GM23248 (cell line): ENCODE results near the gene KLHL28. TPM values are rescaled to one million over a fixed set of nuclear protein-coding genes. Genes with fewer than 3 reads are reported as not detected.

Experiments used
- DNase-seq: peaks from one replicate; pipeline ENCODE4 v3.0.0-alpha.2; 2015
- H2AFZ ChIP-seq: fragments of 200-600 bp; sonication (generic); 2 replicates; pipeline ENCODE4 v1.6.1; 2016; ENCODE audit warnings: antibody characterized with exemption
- H3F3A ChIP-seq: fragments of 200-600 bp; sonication (generic); 2 replicates; pipeline ENCODE4 v1.6.1; 2016; ENCODE audit warnings: mild to moderate bottlenecking, antibody characterized with exemption, mixed run types; ENCODE audit not compliant: insufficient read depth
- H3K27ac ChIP-seq: fragments of 200-600 bp; sonication (generic); 2 replicates; pipeline ENCODE4 v1.5.1; 2016; ENCODE audit warnings: mild to moderate bottlenecking
- H3K27me3 ChIP-seq: fragments of 200-600 bp; sonication (generic); replicated peaks from 2 replicates; pipeline ENCODE4 v1.6.1; 2016; ENCODE audit warnings: mild to moderate bottlenecking; ENCODE audit not compliant: insufficient read depth
- H3K36me3 ChIP-seq: fragments of 200-600 bp; sonication (generic); 2 replicates; pipeline ENCODE4 v1.6.1; 2016; ENCODE audit warnings: low read depth, mild to moderate bottlenecking
- H3K4me1 ChIP-seq: fragments of 200-600 bp; sonication (generic); 2 replicates; pipeline ENCODE4 v1.6.1; 2016; ENCODE audit warnings: mild to moderate bottlenecking; ENCODE audit not compliant: insufficient read depth
- H3K4me2 ChIP-seq: fragments of 200-600 bp; sonication (generic); one replicate; pipeline ENCODE4 v1.6.1; 2016; ENCODE audit warnings: mild to moderate bottlenecking; ENCODE audit not compliant: unreplicated experiment
- H3K4me3 ChIP-seq: fragments of 200-600 bp; sonication (generic); 2 replicates; pipeline ENCODE4 v1.5.1; 2016; ENCODE audit warnings: mild to moderate bottlenecking
- H3K79me2 ChIP-seq: fragments of 200-600 bp; sonication (generic); 2 replicates; pipeline ENCODE4 v1.6.1; 2016; ENCODE audit warnings: mild to moderate bottlenecking; ENCODE audit not compliant: insufficient read depth
- H3K9ac ChIP-seq: fragments of 200-600 bp; sonication (generic); 2 replicates; pipeline ENCODE4 v1.6.1; 2016; ENCODE audit warnings: mild to moderate bottlenecking
- H3K9me2 ChIP-seq: fragments of 200-600 bp; sonication (generic); 2 replicates; pipeline ENCODE4 v1.6.1; 2016; ENCODE audit warnings: mixed run types, mild to moderate bottlenecking, moderate library complexity; ENCODE audit not compliant: insufficient read depth
- H3K9me3 ChIP-seq: fragments of 200-600 bp; sonication (generic); one replicate; pipeline ENCODE4 v1.6.1; 2017; ENCODE audit warnings: low read depth
- H4K20me1 ChIP-seq: fragments of 200-600 bp; sonication (generic); 2 replicates; pipeline ENCODE4 v1.6.0; 2016; ENCODE audit not compliant: insufficient read depth
- EZH2 ChIP-seq: fragments of 200-600 bp; sonication (generic); IDR thresholded peaks from 2 replicates; pipeline ENCODE4 v1.6.1; 2018; ENCODE audit warnings: antibody characterized with exemption, mild to moderate bottlenecking; ENCODE audit not compliant: insufficient read depth, poor library complexity, severe bottlenecking
- EZH2phosphoT487 ChIP-seq: fragments of 200-600 bp; sonication (generic); IDR thresholded peaks from 2 replicates; pipeline ENCODE4 v1.6.1; 2018; ENCODE audit warnings: antibody characterized with exemption, moderate library complexity, mild to moderate bottlenecking, low read depth; ENCODE audit not compliant: insufficient read depth
- WGBS, 2 experiments: methylation state at CpG; one replicate each; pipeline ENCODE4 v1.1.6; 2015 to 2017; ENCODE audit warnings: low lambda C conversion rate in 2 of 2, low coverage in 1 of 2; ENCODE audit errors: missing lambda C conversion rate in 2 of 2; 5-methylcytosine and 5-hydroxymethylcytosine counted together
- in situ Hi-C: fragments of 300-500 bp; cut with MboI; formaldehyde crosslinking; loops from 2 replicates; pipeline ENCODE4 v1.15.0; 2020
- polyA plus RNA-seq: library from polyadenylated mRNA; unstranded; fragments of >200 nt; fragmentation: Nextera tagmentation; extraction: Ambion mirVana; gene quantifications from 2 replicates; pipeline ENCODE4 v1.2.1, GENCODE V29; 2016
- total RNA-seq: library from RNA; depleted of rRNA; stranded (reverse); fragments of >200 nt; shearing (Covaris generic); gene quantifications from 2 replicates; pipeline ENCODE4 v1.2.3, GENCODE V29; 2014

Gene KLHL28
- total and polyA plus RNA-seq, 2 experiments from 2014 or later = 10.3 to 13.1 TPM

- no peak overlapping the region for H3K9ac ChIP-seq
- TF ChIP-seq EZH2phosphoT487 = no peak
- no peak for TF ChIP-seq EZH2
- no peaks in the 10 kb centered on the region for H4K20me1 ChIP-seq
- peak; percentile 38 for DNase-seq
- H3K4me2 ChIP-seq = peak overlapping the region; percentile 37
- no peaks in the 10 kb centered on the region for H3K4me1 ChIP-seq
- in situ Hi-C loops = loop anchor here (25.0 kb wide), 1 partner anchor 347 kb away; the partner anchor contains the start of gene MIS18BP1
- no peak overlapping the region for H3K4me3 ChIP-seq
- WGBS, 2 experiments = 11 to 18% methylated on average over 4 of the region's 4 CpGs
- H3F3A ChIP-seq = 0 out of 2 replicates have a peak, but pooled peaks cover 4% of the 10 kb centered on the region
- H3K27ac ChIP-seq = no peak overlapping the region
- H2AFZ ChIP-seq = peak overlapping the region; percentile 75
- no peaks in the 10 kb centered on the region for H3K9me2 ChIP-seq
- H3K79me2 ChIP-seq = no peaks in the 10 kb centered on the region
- H3K27me3 ChIP-seq = no peaks in the 10 kb centered on the region
- no peaks in the 10 kb centered on the region for H3K9me3 ChIP-seq
- H3K36me3 ChIP-seq = no peaks in the 10 kb centered on the region
These were observed 46.9 kb downstream of the KLHL28 start for GRCh38 chr14:44914849-44915248.

GRCh38 chr14:44912041-44912869, 49.5 kb downstream of the KLHL28 start:
- in situ Hi-C loops = loop anchor here (25.0 kb wide), 1 partner anchor 350 kb away; the partner anchor contains the start of gene MIS18BP1
- Histone ChIP-seq H3K4me3 (peak overlapping the region; percentile 64), H3K27me3 (no peaks in the 10 kb centered on the region)

GRCh38 chr14:44910821-44911220, 50.9 kb downstream of the KLHL28 start:
- 88 to 94% methylated on average over 2 of the region's 2 CpGs for WGBS, 2 experiments
- DNase-seq = no peak
- 0 out of 2 replicates have a peak, but pooled peaks cover 4% of the 10 kb centered on the region for H3F3A ChIP-seq
- H3K9me2 ChIP-seq = no peaks in the 10 kb centered on the region
- H3K4me1 ChIP-seq = no peaks in the 10 kb centered on the region
- no peak overlapping the region for H3K9ac ChIP-seq
- TF ChIP-seq EZH2phosphoT487 (no peak), EZH2 (no peak)
- no peaks in the 10 kb centered on the region for H3K9me3 ChIP-seq
- no peaks in the 10 kb centered on the region for H3K27me3 ChIP-seq
- peaks cover under 1% of the 10 kb centered on the region; the same call in 1 of the 2 replicates for H3K36me3 ChIP-seq
- H3K27ac ChIP-seq = no peak overlapping the region
- no peak overlapping the region for H3K4me2 ChIP-seq
- no peaks in the 10 kb centered on the region for H3K79me2 ChIP-seq
- in situ Hi-C loops = loop anchor here (25.0 kb wide), 1 partner anchor 351 kb away; the partner anchor contains the start of gene MIS18BP1
- no peak overlapping the region for H3K4me3 ChIP-seq
- no peaks in the 10 kb centered on the region for H4K20me1 ChIP-seq
- H2AFZ ChIP-seq = 0 out of 2 replicates have a peak overlapping the region, but pooled peaks have one; percentile 88

More at GRCh38 chr14:44912041-44912869, 49.5 kb downstream of the KLHL28 start:
- no peaks in the 10 kb centered on the region for H3K36me3 ChIP-seq
- H3K27ac ChIP-seq = no peak overlapping the region
- H3K4me1 ChIP-seq = no peaks in the 10 kb centered on the region
- no peaks in the 10 kb centered on the region for H4K20me1 ChIP-seq
- TF ChIP-seq EZH2 (no peak), EZH2phosphoT487 (no peak)
- peak overlapping the region; percentile 74 for H3K4me2 ChIP-seq
- 24 to 32% methylated on average over 35 to 49 of the region's 69 CpGs for WGBS, 2 experiments
- H3K9me3 ChIP-seq = no peaks in the 10 kb centered on the region
- H3K9me2 ChIP-seq = no peaks in the 10 kb centered on the region
- peak overlapping the region; percentile 7; the same call in 1 of the 2 replicates for H3K9ac ChIP-seq
- H2AFZ ChIP-seq = peak overlapping the region; percentile 88
- no peaks in the 10 kb centered on the region for H3K79me2 ChIP-seq
- DNase-seq = peak; percentile 36
- H3F3A ChIP-seq = 0 out of 2 replicates have a peak, but pooled peaks cover 4% of the 10 kb centered on the region

GRCh38 chr14:44901696-44902095, 60.1 kb downstream of the KLHL28 start:
- WGBS, 2 experiments = 27 to 28% methylated on average over 2 of the region's 2 CpGs
- Histone ChIP-seq H3K4me3 (no peak overlapping the region), H3K79me2 (peaks cover 36% of the 10 kb centered on the region), H3K9me2 (no peaks in the 10 kb centered on the region), H3K9ac (no peak overlapping the region), H2AFZ (no peak overlapping the region), H3F3A (peaks cover 9% of the 10 kb centered on the region), H3K27me3 (no peaks in the 10 kb centered on the region), H3K36me3 (peaks cover 23% of the 10 kb centered on the region), H3K4me2 (no peak overlapping the region), H3K9me3 (no peaks in the 10 kb centered on the region), H4K20me1 (no peaks in the 10 kb centered on the region), H3K27ac (no peak overlapping the region), H3K4me1 (peaks cover 10% of the 10 kb centered on the region)
- in situ Hi-C loops = loop anchor here (25.0 kb wide), 1 partner anchor 361 kb away; the partner anchor contains the start of gene MIS18BP1
- TF ChIP-seq EZH2phosphoT487 (no peak), EZH2 (no peak)
- no peak for DNase-seq
